Renal cortical epithelial cell (primary cell): ENCODE data around the gene TANC1. TPM values are rescaled to one million over a fixed set of nuclear protein-coding genes. Genes with fewer than 3 reads are reported as not detected.

Experiments used
- DNase-seq: peaks from one replicate; pipeline ENCODE4 v3.0.0-alpha.2; 2011; ENCODE audit warnings: low read depth
- total RNA-seq: library from RNA; depleted of rRNA; stranded (reverse); fragments of >200 nt; gene quantifications from 2 replicates; pipeline ENCODE4 v1.2.3, GENCODE V29; 2014

Gene TANC1
- 14.8 and 44.0 TPM in 2 replicates for total RNA-seq

- DNase-seq, result peak; percentile 75
Observed at GRCh38 chr2:158968396-158969161, at the start of gene TANC1. TANC1 (plus strand) TSS chr2:158968640; CDS start chr2:159065911, 97,271 bp downstream.

GRCh38 chr2:158921599-158922408 lies 46.6 kb upstream of the TANC1 start:
- no peak for DNase-seq

GRCh38 chr2:158922601-158923000 lies 45.8 kb upstream of the TANC1 start:
- DNase-seq, result peak; percentile 34

- DNase-seq, result peak; percentile 77
Observed at GRCh38 chr2:158923180-158923594, 45.3 kb upstream of the TANC1 start.

- no peak for DNase-seq
Observed at GRCh38 chr2:158923641-158924040, 44.8 kb upstream of the TANC1 start.

- DNase-seq, result peak; percentile 88
Observed at GRCh38 chr2:158926478-158926948, 41.9 kb upstream of the TANC1 start.

GRCh38 chr2:158928515-158928914 lies 39.9 kb upstream of the TANC1 start:
- no peak for DNase-seq

- no peak for DNase-seq
Observed at GRCh38 chr2:158928965-158929364, 39.5 kb upstream of the TANC1 start.

- peak; percentile 66 for DNase-seq
Observed at GRCh38 chr2:158931572-158931971, 36.9 kb upstream of the TANC1 start.

GRCh38 chr2:158932131-158932645 lies 36.3 kb upstream of the TANC1 start:
- peak; percentile 21 for DNase-seq

- DNase-seq, result no peak
Observed at GRCh38 chr2:158934170-158934569, 34.3 kb upstream of the TANC1 start.

GRCh38 chr2:158935617-158936016 lies 32.8 kb upstream of the TANC1 start:
- no peak for DNase-seq

GRCh38 chr2:158936978-158937377 lies 31.5 kb upstream of the TANC1 start:
- DNase-seq, result peak; percentile 70

- DNase-seq, result no peak
Observed at GRCh38 chr2:158940356-158940755, 28.1 kb upstream of the TANC1 start.

- no peak for DNase-seq
Observed at GRCh38 chr2:158943973-158944372, 24.5 kb upstream of the TANC1 start.

- DNase-seq, result no peak
Observed at GRCh38 chr2:158948964-158949699, 19.3 kb upstream of the TANC1 start.

- no peak for DNase-seq
Observed at GRCh38 chr2:158953454-158953853, 15.0 kb upstream of the TANC1 start.

GRCh38 chr2:158953926-158954763 lies 14.3 kb upstream of the TANC1 start:
- peak; percentile 96 for DNase-seq

- DNase-seq, result no peak
Observed at GRCh38 chr2:158955842-158956365, 12.5 kb upstream of the TANC1 start.

GRCh38 chr2:158958365-158958764 lies 10.1 kb upstream of the TANC1 start:
- no peak for DNase-seq

GRCh38 chr2:158960193-158960592 lies 8.2 kb upstream of the TANC1 start:
- no peak for DNase-seq
